NCI-H2227 treated with DMSO at 0.1 percent for 48 hours (cell line): ENCODE measurements around the gene BTBD1.
"Not testable (repeated sequence)": the region's sequence is repeated elsewhere in the genome, so short reads cannot be mapped to it uniquely, and the experiment has no call there.

Source experiments
- DNase-seq: peaks from one replicate; lab custom pipeline; 2025; lab: John Stamatoyannopoulos, UW

BTBD1 gene

DNA sequence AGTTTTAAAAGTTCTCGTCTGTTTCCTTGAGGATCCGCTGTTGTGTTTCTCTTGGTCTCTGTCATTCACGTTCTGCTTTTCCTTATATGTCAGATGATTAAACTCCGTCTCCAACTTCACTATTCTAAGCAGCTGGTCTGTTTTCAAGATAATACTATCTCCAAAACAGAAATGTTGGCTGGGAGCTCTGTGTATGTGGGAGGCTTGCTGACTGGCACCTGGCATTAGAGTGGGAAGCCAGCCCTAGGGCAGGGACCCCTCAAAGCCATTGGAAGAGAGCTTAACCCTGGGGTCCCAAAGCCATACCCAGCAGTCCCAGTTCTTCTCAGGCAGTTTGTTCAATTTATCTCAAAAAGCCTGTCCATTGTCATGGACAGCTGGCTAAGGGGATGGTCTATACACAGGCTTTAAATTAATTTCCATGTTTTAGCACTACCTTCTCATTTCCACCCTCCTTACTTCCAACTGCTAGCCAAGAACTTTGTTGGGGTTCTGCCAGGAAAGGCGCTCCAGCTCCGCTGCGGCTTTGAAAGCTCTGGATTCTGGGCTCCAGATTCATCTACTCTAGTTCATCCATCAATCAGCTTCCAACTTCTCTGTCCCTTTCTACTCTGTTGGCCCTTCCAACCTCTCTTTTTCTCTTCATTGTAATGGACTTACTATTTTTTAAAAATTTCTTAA lies 9.2 kb downstream of the BTBD1 start:
- no peak for DNase-seq

DNA sequence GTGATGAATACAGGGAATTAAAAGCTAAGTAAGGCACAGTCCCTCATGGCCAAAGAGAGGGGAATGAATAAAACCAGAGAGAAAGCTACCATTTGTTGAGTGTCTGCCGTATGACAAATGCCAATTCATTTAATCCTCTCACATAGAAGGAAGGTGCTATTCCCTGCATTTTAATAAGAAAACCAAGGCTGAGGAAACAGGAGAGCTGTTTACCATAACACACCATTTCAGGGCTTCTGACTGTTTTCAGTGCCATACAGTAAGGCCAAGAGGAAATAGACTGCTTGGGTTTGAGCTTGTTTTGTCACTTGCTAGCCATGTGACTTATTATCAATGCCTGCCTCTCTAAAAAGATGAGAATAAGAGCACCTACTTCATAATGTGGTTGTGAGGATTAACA lies 10.1 kb downstream of the BTBD1 start:
- no peak for DNase-seq

DNA sequence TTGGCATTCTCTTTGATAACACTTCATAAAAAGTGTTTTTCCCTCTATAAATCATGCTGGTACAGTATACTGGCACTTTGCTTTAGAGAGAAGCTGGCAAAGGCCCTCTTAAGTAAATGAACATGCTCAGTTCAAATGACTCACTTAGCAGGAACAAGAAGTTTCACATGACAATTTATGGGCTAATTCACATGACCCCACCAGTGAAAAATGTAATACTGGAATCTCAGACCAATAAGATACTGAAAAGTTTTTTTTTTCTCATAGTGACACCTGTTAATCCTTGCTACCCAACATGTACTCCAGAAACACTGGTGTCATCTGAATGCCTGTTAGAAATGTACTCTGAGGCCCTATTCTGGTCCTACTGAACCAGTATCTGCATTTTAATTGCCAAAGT lies 13.9 kb downstream of the BTBD1 start:
- no peak for DNase-seq

DNA sequence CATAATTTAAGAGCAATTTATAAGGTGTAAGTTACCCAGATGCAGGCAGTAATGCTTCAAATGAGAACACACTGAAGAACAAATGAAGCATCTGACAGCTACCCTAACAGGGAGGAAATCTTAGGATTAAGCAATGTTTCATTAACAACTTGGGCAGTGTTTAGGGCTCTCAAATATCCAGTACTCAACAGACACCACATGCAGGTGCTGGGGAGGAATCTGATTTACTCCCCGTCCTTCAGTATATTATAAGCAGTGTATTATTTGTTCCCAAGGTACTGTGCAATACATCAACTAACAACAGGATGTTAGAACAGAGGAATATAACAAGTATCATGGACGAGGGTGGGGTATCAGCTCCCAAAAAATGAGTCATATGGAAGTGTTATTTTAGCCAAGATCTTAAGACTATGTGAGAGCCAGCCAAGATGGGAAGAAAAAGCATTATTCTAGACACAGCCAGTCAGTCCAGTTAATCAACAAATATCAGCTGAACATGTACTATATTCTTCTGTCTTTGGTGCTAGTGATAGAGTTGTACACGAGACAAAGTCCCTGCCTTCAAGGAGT lies 20.4 kb downstream of the BTBD1 start:
- DNase-seq = no peak

DNA sequence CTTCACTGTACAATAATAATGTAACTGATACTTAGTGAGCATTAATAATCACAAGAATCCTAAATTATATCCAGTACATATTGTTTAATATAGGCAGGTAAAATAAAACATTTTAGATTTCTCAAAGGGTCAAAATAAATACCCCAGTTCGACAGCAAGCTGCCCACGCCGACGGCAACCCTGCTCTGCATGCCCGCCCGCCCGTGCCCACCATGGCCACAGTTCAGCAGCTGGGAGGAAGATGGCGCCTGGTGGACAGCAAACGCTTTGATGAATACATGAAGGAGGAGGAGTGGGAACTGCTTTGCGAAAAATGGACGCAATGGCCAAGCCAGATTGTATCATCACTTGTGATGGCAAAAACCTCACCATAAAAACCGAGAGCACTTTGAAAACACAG lies 22.9 kb downstream of the BTBD1 start:
- no peak for DNase-seq

DNA sequence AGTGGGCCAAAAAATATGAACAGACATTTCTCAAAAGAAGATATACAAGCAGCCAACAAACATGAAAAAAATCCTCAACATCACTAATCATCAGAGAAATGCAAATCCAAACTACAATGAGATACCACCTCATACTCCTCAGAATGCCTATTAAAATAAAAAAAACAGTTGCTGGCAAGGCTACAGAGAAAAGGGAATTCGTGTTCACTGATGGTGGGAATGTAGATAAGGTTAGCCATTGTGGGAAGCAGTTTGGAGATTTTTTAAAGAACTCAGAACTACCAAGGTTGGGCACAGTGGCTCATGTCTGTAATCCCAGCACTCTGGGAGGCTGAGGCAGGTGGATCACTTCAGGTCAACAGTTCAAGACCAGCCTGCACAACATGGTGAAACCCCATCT lies 27.8 kb downstream of the BTBD1 start:
- no peak for DNase-seq

DNA sequence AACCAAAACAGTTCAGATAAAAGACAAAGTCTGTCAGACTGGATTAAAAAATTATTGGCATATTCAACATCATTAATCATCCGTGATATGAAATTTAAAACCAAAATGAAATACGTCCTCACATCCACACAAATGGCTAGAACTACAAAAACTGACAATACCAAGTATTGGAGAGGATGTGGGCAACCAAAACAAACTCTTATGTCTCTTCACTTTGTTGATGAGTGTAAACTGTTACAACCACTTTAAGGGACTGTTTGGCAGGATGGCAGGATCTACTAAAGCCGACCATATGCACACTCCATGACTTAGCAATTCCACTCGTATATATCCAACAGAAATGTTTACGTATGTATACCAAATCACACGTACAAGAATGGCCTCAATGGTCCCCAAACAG lies 30.8 kb downstream of the BTBD1 start:
- DNase-seq = no peak

DNA sequence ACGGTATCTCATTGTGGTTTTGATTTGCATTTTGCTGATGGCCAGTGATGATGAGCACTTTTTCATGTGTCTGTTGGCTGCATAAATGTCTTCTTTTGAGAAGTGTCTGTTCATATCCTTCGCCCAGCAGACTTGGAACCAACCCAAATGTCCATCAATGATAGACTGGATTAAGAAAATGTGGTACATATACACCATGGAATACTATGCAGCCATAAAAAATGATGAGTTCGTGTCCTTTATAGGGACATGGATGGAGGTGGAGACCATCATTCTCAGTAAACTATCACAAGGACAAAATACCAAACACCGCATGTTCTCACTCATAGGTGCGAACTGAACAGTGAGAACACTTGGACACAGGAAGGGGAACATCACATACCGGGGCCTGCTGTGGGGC lies 35.8 kb downstream of the BTBD1 start:
- DNase-seq = not testable (repeated sequence)

DNA sequence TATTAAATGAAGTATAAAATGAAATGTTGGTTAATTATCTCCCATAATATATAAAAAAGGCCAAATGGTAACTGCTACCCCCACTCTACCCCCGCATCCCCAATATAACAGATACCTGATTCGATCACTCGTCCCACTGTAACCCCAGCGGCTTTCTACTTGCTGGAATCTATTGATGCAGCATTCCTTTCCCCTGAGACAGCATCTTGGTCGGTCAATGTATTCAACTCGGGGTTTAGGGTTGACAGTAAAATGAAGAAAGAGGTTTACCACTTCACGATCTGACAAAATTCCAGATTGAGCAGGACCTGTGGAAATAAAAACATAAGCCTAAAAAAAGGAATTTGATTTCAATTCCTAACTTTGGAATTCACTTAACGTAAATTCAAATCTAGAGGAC lies 37.0 kb downstream of the BTBD1 start:
- no peak for DNase-seq

DNA sequence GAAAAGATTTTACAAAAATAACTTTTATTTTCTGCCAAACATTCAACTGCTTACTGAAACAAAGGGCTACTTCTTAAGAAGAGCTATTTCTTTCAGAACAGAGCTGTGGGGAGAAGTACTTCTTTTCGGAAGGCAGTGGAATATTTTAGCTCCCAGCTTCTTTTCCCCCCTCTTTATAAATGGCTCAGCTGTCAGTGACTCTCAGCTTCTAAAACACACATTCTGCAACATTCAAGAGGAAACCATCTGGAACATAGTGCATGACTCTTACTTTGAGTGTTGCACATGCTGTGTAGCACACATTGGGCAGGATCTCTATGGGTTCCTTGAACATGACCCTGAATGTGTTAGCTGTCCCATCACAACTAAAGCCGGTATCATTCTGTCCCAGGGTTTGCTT lies 48.6 kb downstream of the BTBD1 start:
- no peak for DNase-seq

DNA sequence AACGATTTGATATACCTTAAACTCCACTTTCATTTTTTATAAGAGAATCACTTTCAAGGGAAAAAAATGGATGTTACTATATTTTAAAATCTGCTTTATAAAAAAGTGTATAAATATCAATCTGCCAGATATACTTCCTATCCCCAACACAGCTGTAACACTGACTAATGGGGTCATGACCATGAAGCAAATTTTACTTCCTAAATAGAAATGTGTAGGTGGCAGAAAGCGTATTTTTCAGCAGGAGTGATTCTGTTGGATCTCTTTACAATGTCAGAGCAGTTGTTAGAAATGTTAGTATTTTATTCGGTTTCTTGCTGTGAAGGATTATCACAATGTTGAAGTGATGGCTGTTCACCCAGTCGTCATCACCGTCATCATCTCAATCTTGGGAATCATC lies 50.1 kb downstream of the BTBD1 start:
- DNase-seq = no peak

DNA sequence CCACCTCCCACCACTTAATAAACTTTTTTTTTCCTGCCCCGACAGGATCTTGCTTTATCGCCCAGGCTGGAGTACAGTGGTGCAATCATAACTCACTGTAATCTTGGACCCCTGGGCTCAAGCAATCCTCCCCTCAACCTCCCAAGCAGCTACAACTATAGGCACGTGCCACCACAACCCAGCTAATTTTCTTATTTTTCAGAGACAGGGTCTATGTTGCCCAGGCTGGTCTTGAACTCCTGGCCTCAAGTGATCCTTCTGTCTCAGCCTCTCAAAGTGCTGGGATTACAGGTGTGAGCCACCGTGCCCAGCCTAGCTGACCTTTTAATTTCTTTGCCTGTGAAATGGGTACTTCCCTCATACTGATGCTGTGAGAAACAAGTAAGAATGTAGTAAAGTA lies 51.7 kb downstream of the BTBD1 start:
- DNase-seq = no peak

DNA sequence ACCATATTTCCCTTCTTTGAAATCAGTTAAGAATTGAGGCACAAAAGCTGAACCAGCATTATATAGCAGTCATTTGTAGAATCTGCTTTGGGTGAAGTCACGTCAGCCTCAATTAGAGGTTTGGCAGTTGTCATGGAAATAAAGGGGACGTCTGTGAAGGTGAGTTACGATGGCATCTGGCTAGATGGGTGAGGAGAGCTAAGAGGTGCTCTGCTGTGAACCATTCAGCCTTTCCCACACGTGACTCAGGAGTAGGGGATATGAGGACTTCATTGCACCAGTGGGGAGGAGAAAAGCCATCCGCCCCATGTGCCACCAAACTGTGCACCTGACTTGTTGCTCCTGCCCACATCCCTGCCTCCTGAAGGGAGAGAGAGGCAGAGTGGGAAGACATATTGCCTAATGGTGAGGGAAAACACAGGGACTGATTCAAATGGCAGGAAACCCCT lies 52.8 kb downstream of the BTBD1 start:
- DNase-seq = no peak

DNA sequence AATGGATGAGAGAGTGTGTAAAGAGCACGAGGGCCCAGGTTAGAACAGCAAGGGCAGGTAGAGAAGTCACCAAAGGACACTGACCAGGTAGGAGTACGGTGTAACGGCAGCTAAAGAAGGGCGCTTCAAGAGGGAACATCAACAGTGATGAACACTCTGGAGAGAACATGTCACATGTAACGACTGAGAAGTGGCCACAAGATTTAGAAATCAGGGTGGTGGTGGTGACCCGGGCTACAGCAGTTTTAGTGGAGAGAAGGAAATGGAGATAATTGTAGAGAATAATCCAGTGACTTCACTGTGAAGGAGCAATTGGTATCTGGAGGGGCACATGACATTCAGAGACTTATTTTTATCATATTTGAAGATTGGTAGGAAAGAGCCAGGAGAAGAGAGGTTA lies 54.4 kb downstream of the BTBD1 start:
- DNase-seq = no peak

DNA sequence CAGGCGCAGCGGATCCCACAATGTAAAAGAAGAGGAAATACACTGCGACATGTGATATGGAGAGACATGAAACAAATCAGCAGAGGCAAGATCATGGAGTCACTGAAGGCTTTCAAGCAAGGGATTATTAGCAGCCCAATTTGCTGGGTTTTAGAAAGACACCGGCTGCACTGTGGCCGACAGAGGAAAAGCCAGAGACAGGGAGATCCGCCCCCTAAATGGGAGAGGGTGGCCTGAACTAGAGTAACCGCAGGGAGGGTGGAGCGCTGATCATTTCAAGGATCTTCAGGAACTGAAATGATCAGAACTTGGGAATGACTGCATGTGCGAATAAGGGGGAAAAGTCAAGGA lies 55.0 kb downstream of the BTBD1 start:
- DNase-seq = no peak

DNA sequence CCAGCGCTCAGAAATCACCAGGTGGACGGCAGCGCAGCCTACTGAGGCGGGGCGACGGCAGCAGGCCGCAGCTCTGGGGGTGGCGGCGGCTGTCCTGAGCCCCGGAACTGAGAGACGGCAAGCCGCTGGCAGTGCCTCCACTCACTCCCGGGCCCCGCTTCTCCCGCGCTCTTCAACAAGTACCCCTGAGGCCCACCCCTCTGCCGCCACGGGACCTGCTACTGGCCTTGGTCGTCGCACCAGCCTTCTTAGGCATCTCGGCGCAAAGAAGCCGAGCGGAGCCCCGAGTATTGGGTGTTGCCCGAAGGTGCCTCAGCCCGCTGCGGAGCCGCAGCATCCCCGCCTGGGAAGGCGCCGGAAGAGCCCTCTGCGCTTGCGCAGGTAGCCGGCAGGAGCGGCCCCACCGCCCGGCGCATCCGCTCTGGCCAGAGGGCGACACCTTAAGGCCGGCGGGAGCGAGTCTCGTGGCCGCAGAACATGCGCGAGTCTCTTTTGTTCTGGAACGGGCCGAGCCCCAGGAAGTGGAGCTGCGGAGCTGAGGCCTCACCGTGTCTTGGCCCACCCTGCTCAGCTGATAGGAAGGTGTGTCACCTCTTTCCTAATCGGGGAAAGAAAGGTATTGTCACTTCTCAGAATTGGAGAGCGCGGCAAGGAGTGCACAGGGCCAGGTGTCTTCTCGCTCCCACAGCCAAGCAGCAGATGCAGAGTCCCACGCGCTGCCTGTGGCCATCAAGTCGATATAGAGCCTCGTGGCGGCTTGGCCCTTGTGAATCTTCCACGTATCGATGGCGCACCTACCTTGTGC lies 55.6 kb downstream of the BTBD1 start, which contains the start of gene C15orf40:
C15orf40 (minus strand) TSS at position 369 of the 805 bp plus-strand sequence; CDS start at position 337, 32 bp downstream.
- peak; percentile 80 for DNase-seq

DNA sequence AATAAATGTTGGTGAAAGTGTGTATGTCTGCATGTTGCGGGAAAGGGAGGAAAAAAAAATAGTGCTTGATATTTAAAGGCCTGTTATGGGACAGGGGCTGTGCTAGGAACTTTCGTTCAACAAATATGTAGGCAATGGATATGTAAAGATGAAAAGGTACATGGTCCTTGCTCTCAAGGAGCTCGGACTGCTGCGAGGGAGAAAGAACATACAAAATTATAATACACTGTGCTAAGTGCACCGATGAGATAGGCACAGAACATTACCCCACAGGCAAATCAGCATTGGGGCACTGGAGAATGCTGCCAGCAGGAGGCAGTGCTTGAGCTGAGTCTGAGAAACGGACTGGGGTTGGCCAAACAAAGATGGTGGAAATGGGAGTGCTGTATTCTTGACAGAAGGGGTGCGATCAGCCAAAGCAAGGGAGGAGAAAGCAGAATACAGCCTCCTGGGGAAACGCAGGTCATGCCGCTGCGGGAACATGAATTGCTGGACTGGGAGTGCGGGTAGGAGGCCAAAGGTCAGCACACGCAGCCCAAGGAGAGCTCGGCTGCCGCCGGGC lies 56.3 kb downstream of the BTBD1 start:
- DNase-seq = peak; percentile 53

DNA sequence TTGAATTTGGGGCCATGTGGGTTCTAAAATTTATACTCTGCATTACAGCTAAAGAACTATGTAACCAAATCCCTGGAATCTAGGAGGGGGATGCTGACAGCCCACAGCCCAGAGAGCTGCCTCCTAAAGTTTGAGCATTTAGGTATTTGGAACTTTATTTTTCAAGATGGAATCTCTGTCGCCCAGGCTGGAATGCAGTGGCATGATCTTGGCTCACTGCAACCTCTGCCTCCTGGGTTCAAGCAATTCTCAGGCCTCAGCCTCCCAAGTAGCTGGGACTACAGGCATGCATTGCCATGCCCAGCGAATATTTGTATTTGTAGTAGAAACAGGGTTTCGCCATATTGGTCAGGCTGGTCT lies 66.4 kb downstream of the BTBD1 start:
- not testable (repeated sequence) for DNase-seq

DNA sequence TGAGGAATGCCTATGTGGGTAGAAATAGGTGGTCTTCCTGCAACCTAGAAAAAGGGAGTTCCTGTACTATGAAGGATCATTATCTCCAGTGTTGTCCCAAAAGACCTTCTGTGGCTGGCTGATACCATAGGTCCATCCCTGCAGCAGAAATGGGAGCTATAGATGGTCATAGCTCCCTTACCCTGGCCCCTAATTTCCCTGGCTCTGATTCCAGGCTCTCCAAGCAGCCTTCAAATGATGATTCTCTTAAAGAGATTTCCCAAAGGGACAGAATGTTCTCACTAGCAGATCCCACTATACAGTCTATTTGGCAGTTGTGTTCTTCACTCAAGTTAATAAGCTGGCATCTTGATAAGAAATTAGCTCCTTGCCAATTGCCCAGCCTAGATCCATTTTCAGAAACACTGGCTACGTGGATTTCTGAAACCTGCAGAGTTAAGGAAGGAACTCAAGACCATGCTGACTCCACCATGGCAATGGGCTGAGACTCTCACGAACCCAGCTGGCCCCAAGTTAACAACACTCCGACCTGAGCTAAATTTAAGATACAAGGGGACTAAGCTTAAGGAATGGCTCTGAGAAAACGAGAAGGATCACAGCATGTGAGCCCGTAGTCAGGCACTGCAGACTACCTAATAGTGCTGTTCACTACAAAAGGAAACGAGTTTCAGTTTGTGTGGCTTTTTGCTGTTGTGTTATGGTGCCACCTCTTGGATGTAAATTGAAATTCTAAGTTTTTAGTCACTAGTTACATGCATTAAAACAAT lies 67.0 kb downstream of the BTBD1 start:
- DNase-seq = no peak

DNA sequence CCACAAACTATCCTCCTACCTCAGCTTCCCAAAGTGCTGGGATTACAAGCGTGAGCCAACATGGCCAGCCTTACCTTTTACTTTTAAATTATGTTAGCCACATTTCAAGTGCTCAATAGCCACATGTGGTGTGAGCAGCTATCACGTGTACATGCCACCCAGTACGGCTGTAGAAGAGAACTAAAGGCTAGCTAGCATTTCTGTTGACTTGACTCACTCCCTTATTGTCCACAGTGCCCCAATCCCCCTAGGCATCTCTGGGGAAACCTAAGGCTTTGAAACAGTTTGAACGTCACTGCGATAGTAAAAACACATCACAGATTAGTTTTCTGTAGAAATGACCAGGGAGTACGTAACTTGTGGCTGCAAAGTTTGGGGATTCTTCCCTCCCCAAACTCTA lies 67.6 kb downstream of the BTBD1 start:
- DNase-seq = no peak

DNA sequence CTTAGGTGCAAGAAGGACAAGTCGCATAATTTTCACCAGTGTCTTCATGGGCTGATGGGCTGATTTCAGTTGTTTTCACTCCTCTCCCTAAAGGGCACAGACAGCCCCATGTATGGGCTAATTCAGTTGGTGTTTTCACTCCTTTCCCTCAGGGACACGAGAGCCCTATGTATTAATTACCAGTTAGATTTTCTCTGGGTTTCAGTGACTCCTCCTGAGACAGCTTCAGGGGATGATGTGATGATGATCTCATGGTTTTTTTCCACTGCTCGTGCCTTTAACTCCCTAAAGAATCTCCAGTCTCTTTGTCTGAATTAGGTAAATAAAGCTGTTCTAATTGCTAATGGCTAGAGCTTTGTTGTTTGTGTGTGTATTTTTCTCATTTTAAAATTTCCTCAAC lies 71.1 kb downstream of the BTBD1 start:
- no peak for DNase-seq

DNA sequence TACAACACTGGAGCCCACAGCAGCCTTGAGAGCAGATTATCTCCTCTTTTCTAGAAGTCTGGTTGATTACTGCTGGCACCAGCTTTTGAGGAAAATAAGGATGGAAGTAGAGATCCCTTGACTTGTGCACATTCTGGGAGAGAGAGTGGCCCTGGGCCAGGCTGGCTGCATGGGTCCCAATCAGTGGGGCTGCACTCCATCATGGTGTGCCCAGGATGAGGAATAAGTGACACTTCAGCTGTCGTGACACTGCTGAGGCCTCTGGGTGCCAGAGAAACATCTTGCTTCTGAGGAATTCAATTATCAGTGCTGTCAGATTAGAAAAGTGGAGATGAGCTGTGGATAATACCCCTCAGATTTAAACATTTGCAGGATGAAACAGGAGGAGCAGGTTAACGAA lies 72.0 kb downstream of the BTBD1 start:
- DNase-seq = no peak
